Transverse colon (tissue), 3 donors: ENCODE measurements around the gene FGFBP2.

Experiments used
- CTCF ChIP-seq, 5 experiments: fragments of 200-600 bp in 3 of 5; fragments of 450-650 bp in 2 of 5; sonication (generic) in 3 of 5; IDR thresholded peaks; 1 replicate in 2 of 5; 2 replicates in 3 of 5; pipeline ENCODE4 v1.5.1; 2016 to 2017; ENCODE audit warnings: antibody characterized with exemption in 5 of 5, inconsistent platforms in 3 of 5, mild to moderate bottlenecking in 2 of 5, moderate library complexity in 1 of 5
- EP300 ChIP-seq: sonication (generic); formaldehyde crosslinking; IDR thresholded peaks from one replicate; pipeline ENCODE4 v1.6.1; 2017; ENCODE audit warnings: antibody characterized with exemption, low read depth

- TF ChIP-seq EP300 (no peak), CTCF (IDR thresholded peaks at IDR 0.05) (no peak)
Observed at GRCh38 chr4:15920723-15921591, 42.0 kb downstream of the FGFBP2 start.
